ENCODE measurements around the gene SLIT3. TPM values are rescaled to one million over a fixed set of nuclear protein-coding genes. Genes with fewer than 3 reads are reported as not detected.

Gene SLIT3
- polyA plus RNA-seq, 1 donor, result 18.3 TPM

- Histone ChIP-seq H3K4me1 (ENCODE audit: control insufficient read depth, insufficient read depth, low read length) (no peaks in the 10 kb centered on the region), H3K27ac (ENCODE audit: low read length) (no peak overlapping the region), H3K27me3 (ENCODE audit: control insufficient read depth, insufficient read depth, low read length) (peaks cover 2% of the 10 kb centered on the region), H3K36me3 (ENCODE audit: control insufficient read depth, insufficient read depth, low read length) (no peaks in the 10 kb centered on the region), H3K9me3 (ENCODE audit: control insufficient read depth, low read depth, low read length) (no peaks in the 10 kb centered on the region), H3K4me3 (ENCODE audit: low read length) (no peak overlapping the region)
- 100% methylated on average over 1 of the region's 10 CpGs for WGBS (ENCODE audit: insufficient coverage, low lambda C conversion rate)
- DNase-seq, result no peak
Measured at GRCh38 chr5:169099801-169100734, 200.9 kb downstream of the SLIT3 start.

GRCh38 chr5:169098331-169099121, 202.4 kb downstream of the SLIT3 start:
- H3K4me1 ChIP-seq (ENCODE audit: control insufficient read depth, insufficient read depth, low read length), result no peaks in the 10 kb centered on the region
- no peaks in the 10 kb centered on the region for H3K36me3 ChIP-seq (ENCODE audit: control insufficient read depth, insufficient read depth, low read length)
- H3K4me3 ChIP-seq (ENCODE audit: low read length), result no peak overlapping the region
- no peak for DNase-seq
- H3K27me3 ChIP-seq (ENCODE audit: control insufficient read depth, insufficient read depth, low read length), result peaks cover 2% of the 10 kb centered on the region
- no peak overlapping the region for H3K27ac ChIP-seq (ENCODE audit: low read length)
- H3K9me3 ChIP-seq (ENCODE audit: control insufficient read depth, low read depth, low read length), result no peaks in the 10 kb centered on the region
- WGBS (ENCODE audit: insufficient coverage, low lambda C conversion rate), result 88% methylated on average over 3 of the region's 12 CpGs

- no peak for DNase-seq
- Histone ChIP-seq H3K36me3 (ENCODE audit: control insufficient read depth, insufficient read depth, low read length) (no peaks in the 10 kb centered on the region), H3K27ac (ENCODE audit: low read length) (no peak overlapping the region), H3K9me3 (ENCODE audit: control insufficient read depth, low read depth, low read length) (no peaks in the 10 kb centered on the region), H3K27me3 (ENCODE audit: control insufficient read depth, insufficient read depth, low read length) (no peaks in the 10 kb centered on the region), H3K4me1 (ENCODE audit: control insufficient read depth, insufficient read depth, low read length) (no peaks in the 10 kb centered on the region), H3K4me3 (ENCODE audit: low read length) (no peak overlapping the region)
- 75% methylated on average over 2 of the region's 10 CpGs for WGBS (ENCODE audit: insufficient coverage, low lambda C conversion rate)
Measured at GRCh38 chr5:169097374-169098326, 203.3 kb downstream of the SLIT3 start.

GRCh38 chr5:169095976-169096375, 205.0 kb downstream of the SLIT3 start:
- Histone ChIP-seq H3K4me1 (ENCODE audit: control insufficient read depth, insufficient read depth, low read length) (no peaks in the 10 kb centered on the region), H3K9me3 (ENCODE audit: control insufficient read depth, low read depth, low read length) (no peaks in the 10 kb centered on the region), H3K27me3 (ENCODE audit: control insufficient read depth, insufficient read depth, low read length) (no peaks in the 10 kb centered on the region), H3K27ac (ENCODE audit: low read length) (no peak overlapping the region), H3K36me3 (ENCODE audit: control insufficient read depth, insufficient read depth, low read length) (no peaks in the 10 kb centered on the region), H3K4me3 (ENCODE audit: low read length) (no peak overlapping the region)
- DNase-seq, result no peak
- 80% methylated on average over 1 of the region's 1 CpG for WGBS (ENCODE audit: insufficient coverage, low lambda C conversion rate)

GRCh38 chr5:169095410-169095960, 205.5 kb downstream of the SLIT3 start:
- WGBS (ENCODE audit: insufficient coverage, low lambda C conversion rate), result 94% methylated on average over 2 of the region's 4 CpGs
- Histone ChIP-seq H3K27ac (ENCODE audit: low read length) (no peak overlapping the region), H3K4me3 (ENCODE audit: low read length) (no peak overlapping the region), H3K27me3 (ENCODE audit: control insufficient read depth, insufficient read depth, low read length) (no peaks in the 10 kb centered on the region), H3K9me3 (ENCODE audit: control insufficient read depth, low read depth, low read length) (no peaks in the 10 kb centered on the region), H3K36me3 (ENCODE audit: control insufficient read depth, insufficient read depth, low read length) (no peaks in the 10 kb centered on the region), H3K4me1 (ENCODE audit: control insufficient read depth, insufficient read depth, low read length) (no peaks in the 10 kb centered on the region)
- no peak for DNase-seq

- 90% methylated on average over 2 of the region's 7 CpGs for WGBS (ENCODE audit: insufficient coverage, low lambda C conversion rate)
- Histone ChIP-seq H3K27me3 (ENCODE audit: control insufficient read depth, insufficient read depth, low read length) (no peaks in the 10 kb centered on the region), H3K36me3 (ENCODE audit: control insufficient read depth, insufficient read depth, low read length) (no peaks in the 10 kb centered on the region), H3K27ac (ENCODE audit: low read length) (no peak overlapping the region), H3K9me3 (ENCODE audit: control insufficient read depth, low read depth, low read length) (no peaks in the 10 kb centered on the region), H3K4me3 (ENCODE audit: low read length) (no peak overlapping the region), H3K4me1 (ENCODE audit: control insufficient read depth, insufficient read depth, low read length) (no peaks in the 10 kb centered on the region)
- DNase-seq, result no peak
Measured at GRCh38 chr5:169094586-169095409, 206.1 kb downstream of the SLIT3 start.

GRCh38 chr5:169091396-169091980, 209.5 kb downstream of the SLIT3 start:
- DNase-seq, result no peak
- H3K9me3 ChIP-seq (ENCODE audit: control insufficient read depth, low read depth, low read length), result no peaks in the 10 kb centered on the region
- H3K4me1 ChIP-seq (ENCODE audit: control insufficient read depth, insufficient read depth, low read length), result no peaks in the 10 kb centered on the region
- WGBS (ENCODE audit: insufficient coverage, low lambda C conversion rate), result no CpG with 5 or more reads among the region's 9 CpGs
- no peaks in the 10 kb centered on the region for H3K27me3 ChIP-seq (ENCODE audit: control insufficient read depth, insufficient read depth, low read length)
- no peak overlapping the region for H3K27ac ChIP-seq (ENCODE audit: low read length)
- no peak overlapping the region for H3K4me3 ChIP-seq (ENCODE audit: low read length)
- no peaks in the 10 kb centered on the region for H3K36me3 ChIP-seq (ENCODE audit: control insufficient read depth, insufficient read depth, low read length)

GRCh38 chr5:169089343-169089742, 211.6 kb downstream of the SLIT3 start:
- H3K9me3 ChIP-seq (ENCODE audit: control insufficient read depth, low read depth, low read length), result no peaks in the 10 kb centered on the region
- no peaks in the 10 kb centered on the region for H3K4me1 ChIP-seq (ENCODE audit: control insufficient read depth, insufficient read depth, low read length)
- no peak overlapping the region for H3K4me3 ChIP-seq (ENCODE audit: low read length)
- DNase-seq, result no peak
- WGBS (ENCODE audit: insufficient coverage, low lambda C conversion rate), result no CpG with 5 or more reads among the region's 3 CpGs
- H3K27me3 ChIP-seq (ENCODE audit: control insufficient read depth, insufficient read depth, low read length), result no peaks in the 10 kb centered on the region
- no peak overlapping the region for H3K27ac ChIP-seq (ENCODE audit: low read length)
- H3K36me3 ChIP-seq (ENCODE audit: control insufficient read depth, insufficient read depth, low read length), result no peaks in the 10 kb centered on the region

Data from large intestine (tissue), 3 donors.